ENCODE results near the gene CLSTN3.

CLSTN3 gene

DNA sequence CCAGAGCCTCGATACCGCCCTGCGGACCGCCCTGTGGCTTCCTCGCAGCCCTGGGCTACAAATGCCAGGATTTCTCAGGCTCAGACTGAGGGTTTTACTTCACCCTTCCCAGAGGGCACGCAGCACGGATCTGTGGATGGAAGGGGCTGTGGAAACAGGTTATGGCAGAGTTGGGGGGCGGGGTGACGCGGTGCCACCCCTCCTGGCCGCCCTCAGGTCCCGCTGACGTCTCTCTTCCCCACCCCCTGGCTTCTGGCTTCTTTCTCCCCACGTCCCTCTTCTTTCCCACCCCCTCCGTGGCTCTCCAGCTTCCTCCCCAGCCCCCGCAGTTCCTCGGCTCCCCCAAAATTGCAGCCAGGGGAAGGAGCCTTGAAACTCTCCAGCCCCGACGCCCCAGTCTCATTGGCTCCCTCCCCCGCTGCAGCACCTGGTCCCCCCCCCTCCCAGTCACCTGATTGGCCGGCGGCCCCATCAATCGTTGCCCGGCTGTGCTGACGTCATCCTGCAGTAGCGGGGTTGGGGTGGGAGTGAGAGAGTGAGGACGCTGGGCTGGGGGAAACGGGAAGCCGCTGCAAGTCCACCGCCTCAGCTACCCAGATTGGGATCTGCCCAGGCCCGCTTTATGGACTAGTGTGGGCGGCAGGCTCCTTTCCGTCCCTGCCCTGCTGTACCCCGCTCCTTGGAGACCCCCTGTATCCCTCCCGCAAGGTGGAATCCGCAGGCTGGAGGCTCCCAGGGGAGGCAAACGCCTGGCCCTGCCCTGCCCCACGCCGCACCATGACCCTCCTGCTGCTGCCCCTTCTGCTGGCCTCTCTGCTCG is at the start of gene CLSTN3:
TSS of gene CLSTN3 (plus strand) at position 500 of the 820 bp plus-strand sequence. CDS start at position 778, 278 bp downstream.
- DNase-seq = peak; percentile 65

DNA sequence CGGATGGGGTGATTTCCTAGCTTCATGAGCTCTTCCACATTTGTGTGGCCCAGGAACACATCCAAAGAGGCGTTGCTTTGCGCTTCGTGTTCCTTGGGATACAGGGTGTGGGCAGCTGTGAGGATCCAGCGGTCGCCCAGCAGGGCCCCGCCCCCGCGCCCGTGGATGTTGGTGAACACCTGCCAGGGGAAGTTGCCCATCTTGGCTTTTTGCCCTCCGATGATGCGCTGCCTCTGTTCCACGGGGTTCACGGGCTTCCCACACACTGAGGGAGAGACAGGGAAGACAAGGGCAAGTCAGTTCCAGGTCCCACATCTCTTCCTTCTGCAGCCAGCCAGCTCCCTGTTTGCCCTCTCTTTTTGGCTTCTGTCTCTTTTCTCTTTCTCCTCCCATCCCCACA is 49.1 kb upstream of the CLSTN3 start:
- DNase-seq = no peak

DNA sequence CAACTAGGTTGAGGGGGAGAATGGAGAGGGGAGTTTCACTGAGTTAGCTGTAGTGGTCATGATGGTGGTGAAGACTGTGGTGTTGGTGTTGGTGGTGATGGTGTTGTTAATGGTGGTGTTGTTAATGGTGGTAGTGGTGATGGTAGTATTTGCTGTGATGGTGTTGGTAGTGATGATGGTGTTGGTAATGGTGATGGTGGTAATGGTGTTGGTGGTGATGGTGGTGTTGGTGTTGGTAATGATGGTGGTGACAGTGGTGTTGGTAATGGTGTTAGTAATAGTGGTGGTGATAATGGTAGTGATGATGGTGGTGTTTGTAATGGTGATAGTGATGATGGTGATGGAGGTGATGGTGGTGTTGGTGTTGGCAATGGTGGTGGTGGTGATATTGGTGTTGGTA is 47.0 kb upstream of the CLSTN3 start:
- no peak for DNase-seq

DNA sequence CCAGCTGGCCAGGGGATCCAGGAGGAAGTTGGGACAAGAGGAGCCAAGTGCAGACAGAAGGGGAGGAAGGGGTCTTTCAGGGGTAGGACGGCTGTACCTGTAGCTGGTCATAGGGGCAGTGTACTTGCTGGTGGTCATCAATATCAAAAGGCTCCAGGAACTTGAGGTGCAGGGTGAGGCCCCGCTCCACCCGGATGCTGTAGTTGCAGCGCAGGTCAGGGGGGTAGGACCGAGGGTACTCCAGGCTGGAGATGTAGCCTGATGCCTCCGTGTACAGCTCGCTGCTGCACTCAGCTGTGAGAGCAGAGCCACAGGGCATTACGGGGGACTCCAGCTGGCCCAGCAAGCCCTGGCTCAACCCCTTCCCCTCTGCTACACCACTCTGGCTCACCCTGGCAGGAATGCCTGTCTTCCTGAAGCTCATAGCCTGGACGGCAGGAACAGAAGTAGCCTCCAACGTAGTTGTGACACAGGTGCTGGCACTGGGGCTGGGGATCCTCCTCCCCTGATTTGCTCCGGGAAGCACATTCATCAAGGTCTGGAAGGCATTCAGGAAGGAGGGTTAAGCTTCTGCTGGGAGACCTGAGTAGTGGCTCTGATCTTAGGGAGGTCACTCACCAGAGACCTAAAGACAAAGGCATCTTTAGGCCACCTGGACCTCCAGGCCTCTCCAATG is 40.8 kb upstream of the CLSTN3 start:
- DNase-seq = no peak

DNA sequence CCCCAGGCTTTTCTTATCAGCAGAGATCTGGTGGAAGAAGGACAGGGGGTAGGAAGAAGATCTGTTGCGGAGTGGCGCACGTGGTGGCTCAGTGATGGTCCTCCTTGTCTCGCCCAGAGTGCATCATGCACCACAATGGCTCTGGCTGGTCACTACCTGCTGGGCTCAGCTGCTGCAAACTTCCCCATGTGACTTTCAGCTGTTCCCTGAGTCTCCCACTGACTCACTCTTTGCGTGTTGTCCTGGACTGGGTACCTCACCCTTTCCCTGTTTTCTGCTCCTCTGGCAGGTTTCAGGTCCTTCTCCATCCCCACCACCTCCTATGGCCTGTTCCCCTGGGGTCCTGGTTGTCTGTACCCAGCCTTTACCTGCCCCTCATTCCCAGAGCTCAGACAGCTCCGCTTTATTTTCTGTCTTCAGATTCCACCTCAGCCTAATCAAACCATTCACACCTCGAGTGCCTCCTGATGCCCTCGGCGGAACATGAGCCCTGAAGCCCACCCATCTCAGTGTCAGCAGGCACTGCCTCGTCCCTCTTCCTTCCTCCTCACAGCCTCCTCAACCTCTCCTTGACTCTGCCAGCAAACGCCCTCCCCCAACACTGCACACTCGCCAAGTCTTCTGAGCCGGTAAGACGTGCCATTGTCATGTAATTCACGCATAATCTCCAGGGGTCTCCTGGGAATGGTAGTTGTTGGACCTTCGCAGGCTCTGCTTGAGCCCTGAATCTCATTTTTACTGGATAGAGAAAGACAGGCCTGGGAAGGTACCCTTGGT is 39.8 kb upstream of the CLSTN3 start:
- no peak for DNase-seq

DNA sequence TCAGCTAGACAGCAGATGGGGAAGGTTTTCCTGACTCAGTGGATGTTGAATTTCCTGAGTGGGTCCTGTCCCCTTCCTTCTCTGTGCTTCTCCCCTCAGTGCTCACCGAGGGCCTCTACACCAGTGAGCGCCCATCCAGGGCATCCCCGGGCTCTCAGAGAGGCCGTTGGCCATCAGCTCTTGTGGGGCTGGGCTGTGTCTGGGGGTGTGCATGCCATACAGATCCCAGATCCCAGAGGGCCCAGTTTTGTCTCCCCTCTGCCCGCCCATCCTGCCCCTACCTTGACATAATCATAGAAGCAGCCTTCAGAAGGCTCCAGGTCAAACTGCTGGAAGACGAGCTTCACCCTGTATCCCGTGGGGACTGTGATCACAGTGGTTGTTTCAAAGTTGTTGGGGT is 39.0 kb upstream of the CLSTN3 start:
- no peak for DNase-seq

DNA sequence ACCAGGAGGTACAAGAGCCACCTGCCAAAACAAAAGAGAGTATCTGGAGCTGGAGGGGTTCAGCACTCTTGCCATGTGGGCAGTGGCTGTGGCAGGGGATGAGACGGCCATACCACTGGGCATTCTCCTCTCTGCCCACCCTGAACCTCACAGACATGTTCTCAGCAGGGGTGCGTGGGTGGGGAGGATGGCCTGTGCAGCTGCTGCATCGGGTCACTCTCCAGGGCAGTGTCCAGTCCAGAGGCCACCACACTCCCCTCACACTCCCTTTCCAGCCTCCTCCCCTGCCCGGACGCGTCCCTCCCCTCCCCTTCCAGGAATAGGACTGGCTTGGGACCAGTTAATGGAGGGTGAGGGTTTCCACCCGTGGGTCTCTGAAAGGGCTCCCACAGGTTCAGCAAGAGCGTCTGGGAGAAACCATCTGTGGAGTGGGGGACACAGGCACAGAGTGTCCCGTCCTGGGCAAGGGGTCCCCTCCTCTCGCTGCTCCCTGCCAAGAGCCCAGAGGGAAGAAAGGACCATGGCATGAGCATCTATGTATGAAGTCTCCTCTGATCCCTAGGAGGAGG is 38.4 kb upstream of the CLSTN3 start:
- no peak for DNase-seq

DNA sequence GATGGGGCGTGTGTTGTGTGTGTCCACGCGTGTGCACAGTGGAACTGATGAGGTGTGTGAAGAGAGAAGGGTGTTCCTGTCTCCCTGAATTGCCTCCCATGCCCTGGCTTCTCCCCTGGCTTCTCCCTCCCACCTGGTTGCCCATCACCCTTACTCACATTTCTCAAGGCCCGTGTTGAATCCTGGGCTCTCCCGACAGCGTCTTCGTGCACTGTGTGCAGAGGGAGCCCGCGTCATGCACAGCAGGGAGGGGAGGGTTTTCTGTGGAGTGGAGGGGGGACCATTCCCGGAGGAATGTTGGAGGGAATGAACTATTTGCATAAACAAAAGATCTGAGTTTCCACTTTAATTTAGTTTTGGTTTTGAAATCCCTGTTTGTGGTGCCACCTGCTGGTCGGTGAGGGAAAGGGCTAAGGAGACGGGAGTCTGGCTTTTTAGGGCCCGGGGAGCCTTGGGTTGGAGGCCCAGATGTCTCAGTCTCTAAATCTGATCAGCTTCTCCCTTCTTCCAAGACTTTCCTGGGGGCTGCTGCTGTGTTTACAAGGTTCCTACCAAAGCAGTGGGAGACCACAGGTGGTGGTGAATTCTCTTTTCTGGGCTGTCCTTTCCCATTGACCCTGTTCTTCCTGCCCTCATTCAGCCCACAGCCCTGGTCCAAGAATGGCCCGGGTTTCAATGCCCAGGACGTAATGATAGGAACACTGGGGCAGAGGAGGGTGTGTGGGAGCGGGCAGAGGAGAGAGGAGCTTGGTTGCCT is 37.8 kb upstream of the CLSTN3 start, which contains the start of gene C1R:
TSS of gene C1R (minus strand) at position 217 of the 757 bp plus-strand sequence. CDS start at position 160, 57 bp downstream.
- peak; percentile 36 for DNase-seq

DNA sequence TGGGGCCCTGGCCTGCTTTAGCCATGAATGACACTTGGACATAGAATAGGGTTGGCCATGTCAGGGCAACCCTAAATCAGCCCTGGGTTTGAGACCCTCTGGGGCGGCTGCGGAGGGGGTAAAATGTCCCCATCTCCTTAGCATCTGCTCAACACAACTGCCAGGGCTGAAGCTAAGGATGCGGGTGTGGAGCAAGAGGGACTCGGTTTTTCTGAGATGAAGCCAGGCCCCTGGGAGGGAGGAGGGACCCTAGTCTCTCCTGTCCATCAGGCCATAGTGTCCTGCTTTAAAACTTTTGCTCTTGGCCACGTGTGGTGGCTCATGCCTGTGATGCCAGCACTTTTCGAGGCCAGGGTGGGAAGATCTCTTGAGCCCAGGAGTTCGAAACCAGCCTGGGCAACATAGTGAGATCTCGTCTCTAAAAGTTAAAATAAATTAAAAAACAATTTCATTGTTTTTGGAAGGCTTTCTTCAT is 37.1 kb upstream of the CLSTN3 start:
- DNase-seq = no peak

DNA sequence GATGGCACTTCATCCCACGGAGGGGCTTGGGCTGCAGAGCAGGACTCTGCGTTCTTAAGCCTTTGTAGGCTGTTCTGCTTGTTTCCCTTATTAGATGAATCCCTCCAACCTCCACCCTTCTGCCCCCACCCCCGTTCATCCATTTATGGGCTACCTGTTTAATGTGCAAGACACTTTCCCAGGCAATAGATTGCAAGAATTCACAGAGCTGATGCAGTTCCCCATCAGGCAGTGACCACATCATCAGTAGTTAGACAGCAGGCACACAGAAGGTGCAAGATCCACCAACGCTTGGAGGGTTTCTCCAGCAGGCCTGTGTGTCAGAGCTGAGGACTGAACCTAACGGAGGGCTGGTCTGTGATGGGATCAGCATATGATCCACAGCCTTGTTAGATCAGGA is 36.7 kb upstream of the CLSTN3 start:
- no peak for DNase-seq

DNA sequence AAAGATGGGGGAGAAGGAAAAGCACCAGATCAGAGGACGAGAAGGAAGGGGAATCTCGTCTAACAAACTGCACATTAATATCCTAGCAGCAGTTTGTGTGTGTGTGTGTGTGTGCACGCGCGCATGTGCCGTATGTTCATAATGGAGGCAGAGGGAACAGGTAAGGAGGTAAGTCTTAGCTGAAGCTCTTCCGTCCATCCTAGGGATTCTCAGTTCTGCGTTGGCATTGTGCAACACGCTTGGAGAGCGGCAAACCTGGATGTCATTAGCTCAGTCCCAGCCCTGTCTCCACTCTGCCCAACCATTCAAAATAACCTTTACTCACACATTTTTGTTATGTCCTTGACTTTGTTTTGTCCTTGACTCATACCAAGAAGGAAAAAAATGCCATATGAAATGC is 36.3 kb upstream of the CLSTN3 start:
- no peak for DNase-seq

DNA sequence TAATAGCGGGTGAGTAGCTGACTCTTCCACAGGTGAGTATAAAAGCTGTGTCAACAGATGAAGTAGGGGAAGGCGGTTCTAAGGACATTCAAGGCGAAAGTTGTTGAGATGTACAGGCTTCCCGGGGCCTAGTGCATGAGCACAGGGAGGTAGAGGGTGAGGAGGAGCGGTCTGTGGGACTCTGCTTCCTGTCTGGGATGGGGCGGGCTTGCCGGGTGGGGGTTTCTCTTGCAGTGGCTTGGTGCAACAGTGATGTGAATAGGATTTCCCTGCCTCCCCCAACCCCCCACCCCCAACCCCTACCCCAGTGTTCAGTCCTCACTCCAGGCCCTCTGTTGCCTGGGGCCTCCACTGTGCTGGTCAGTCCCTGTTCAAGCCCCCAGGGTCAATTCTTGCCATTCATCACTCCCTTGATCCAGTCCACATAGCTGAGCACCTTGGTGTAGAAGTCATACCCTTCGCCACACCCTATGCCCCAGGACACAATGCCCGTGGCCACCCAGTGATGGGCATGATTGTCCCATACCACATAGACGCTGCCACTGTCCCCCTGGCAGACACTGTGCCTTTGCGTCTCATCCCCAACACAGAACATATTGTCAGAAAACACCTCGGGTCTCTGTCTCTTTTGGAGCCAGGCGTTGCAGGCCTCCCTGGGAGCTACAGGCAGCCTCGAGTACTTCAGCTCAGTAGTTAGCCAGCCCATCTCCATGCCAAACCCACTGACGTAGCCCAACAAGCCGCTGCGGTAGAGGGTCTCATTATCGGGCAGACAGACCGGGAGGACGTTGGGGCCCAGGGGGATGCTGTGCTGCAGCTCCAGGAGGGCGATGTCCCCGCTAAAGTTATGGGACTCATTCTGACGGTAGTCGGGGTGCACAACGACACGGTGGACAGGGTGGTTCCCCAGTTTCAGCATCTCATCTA is 33.9 kb upstream of the CLSTN3 start:
- no peak for DNase-seq

DNA sequence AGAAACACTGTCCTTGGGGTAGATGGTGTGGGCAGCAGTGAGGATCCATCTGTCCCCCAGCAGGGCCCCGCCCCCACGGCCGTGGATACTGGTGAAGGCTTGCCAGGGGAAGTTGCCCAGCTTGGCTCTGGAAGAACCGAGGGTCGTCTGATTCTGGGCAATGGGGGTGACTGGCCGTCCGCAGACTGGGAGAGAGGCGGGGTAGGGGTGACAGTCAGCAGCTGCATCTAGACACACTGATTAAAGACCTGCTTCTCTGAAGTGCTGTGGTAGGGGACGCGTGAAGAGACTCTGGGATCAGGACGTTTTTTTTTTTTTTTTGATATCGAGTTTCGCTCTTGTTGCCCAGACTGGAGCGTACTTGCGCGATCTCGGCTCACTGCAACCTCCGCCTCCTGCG is 33.2 kb upstream of the CLSTN3 start:
- DNase-seq = no peak

DNA sequence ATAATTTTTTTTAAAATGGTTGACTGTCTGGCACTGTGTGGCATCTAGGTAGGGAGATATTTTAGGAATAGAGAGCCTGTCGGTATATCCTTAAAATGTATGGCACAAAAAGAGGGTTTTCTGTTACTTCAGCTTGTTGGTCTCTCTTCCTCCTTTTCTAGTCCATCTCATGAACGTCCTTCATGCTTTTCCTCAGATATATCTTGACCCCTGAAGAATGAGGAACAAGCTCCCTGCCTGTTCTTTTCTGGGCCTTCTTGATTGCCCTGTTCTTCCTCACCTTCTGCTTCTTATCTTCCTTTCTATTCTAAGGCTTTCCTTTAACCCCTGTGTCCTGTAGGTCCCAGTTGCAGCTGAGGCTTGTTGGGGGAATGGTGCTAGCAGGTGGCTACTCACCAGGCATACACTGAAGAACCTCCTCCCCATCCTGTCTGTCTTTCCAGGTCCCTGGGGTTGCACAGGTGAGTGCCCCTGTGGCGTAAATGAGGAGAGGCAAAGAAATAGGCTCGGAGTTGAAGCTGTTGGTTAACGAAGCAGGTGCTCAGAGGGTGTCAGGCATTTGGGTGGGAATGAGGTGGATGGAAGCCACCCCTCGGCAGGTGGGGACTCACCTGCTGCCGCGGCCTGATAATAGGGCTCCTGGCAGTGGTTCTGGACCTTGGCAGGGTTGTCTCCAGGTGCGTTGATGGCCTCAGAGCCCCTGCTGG is 30.7 kb upstream of the CLSTN3 start:
- DNase-seq = no peak

DNA sequence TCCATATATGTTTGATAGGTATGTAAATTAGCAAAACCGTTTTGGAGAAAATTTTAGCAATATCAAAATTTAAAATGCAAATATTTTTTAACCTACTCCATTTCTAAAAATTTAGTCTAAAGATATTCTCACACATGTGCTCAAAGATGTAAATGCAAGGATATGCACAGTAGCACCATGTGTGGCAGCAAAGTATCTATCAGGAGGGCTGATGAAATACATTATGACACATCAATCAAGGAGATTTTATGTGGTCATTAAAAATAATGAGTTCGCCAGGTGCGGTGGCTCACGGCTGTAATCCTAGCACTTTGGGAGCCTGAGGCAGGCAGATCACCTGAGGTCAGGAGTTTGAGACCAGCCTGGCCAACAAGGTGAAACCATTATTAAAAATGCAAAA is 29.9 kb upstream of the CLSTN3 start:
- no peak for DNase-seq

DNA sequence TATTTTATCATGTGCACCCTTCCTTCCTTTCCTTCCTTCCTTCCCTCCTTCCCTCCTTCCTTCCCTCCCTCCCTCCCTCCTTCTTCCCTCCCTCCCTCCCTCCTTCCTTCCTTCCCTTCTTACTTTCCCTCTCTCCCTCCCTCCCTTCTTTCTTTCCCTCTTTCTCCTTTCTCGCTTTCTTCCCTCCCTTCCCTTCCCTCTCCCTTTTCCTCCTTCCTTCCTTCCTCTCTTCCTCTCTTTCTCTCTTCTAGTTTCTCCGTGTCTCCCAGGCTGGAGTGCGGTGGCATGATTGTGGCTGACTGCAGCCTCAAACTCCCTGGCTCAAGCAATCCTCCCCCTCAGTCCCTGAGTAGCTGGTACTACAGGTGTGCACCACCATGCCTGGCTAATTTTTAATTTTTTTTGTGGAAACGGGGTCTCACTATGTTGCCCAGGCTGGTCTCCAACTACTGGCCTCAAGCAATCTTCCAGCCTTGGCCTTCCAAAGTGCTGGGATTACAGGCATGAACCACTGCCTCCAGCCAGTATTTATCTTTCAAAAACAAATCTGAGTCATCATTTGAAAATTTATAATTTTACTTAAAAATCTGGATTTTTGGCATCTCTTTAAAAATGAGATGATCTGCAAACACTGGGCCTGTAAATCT is 29.0 kb upstream of the CLSTN3 start:
- no peak for DNase-seq

DNA sequence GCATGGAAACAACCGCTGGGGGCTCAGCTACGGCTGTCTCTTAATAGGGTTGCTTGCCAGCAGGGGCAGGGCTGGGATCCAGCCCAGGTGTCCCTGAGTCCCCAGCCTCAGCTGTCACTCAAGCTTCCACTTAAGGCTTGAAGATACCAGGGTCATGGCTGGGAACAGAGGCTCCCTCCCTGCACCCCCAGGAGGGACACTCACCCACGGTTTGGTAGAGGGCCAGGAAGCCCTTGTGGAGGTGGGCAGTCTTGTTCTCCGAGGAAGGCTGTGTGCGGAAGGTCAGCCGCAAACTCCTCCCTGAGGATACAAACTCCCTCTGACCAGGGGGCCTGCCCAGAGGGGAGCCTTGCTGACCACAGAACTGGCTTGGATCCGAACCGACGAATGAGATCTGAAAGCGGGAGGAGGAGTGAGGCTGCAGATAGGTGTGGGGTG is 28.5 kb upstream of the CLSTN3 start:
- DNase-seq = no peak

DNA sequence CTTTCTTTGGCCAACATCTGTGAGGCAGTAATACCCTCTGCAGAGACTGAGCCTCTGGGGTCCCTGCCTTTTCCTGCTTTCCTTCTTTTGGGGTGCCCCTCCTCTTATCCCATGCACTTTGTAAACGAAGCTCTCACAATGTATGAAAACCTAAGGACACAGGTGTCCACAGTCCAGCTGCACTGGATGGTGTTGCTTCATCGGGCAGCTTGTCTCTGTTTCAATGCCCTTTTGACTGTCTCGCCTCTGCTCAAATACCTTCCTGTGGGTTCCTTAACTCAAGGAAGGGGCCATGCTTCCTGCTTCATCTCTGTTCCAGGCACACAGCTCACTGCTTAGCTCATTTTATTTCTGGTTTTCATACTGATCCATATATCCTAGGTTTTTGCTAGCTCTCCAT is 27.6 kb upstream of the CLSTN3 start:
- DNase-seq = no peak

DNA sequence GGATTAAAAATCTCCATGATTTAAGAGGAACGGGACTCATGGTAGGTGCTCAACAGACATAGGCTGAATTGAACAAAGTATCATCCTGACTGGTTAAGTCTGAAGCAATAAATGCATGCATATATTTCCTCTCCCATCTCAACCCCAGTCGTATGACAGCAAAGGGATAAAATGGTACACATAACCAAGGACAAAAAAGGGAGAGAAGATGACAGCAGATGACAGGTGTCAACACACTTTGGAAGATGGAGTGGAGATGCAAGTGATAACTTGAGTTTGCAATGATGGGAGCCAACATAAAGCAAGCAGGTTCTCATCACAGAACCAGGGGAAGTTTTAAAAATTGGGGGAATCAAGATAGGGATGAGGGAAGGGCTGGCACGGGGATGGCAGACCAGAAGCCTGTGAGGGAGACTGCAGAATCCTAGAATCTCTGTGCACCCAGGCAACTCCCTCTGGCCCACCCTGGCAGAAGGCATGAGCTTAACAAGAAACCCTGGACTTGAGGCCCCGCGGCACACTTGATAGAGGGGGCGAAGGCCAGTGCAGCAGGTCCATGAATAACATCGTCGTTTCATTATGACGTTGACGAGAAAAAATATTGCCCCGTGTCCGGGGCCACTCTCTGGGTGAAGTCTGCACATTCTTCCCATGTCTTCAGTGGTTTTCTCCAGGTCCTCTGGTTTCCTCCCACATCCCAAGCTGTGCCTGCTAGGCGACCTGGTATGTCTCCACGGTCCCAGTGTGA is 26.2 kb upstream of the CLSTN3 start:
- DNase-seq = no peak
